GM21737 (cell line): ENCODE data around the gene HTRA2.
A peak's percentile ranks its signal among the peaks of the same experiment; 100 is the strongest.
"Not testable (repeated sequence)": the region's sequence is repeated elsewhere in the genome, so short reads cannot be mapped to it uniquely, and the experiment has no call there.

Source experiments
- ATAC-seq: cut with Tn5 transposase; IDR thresholded peaks from one replicate; pipeline ENCODE4 v1.9.1; 2021; ENCODE audit warnings: mild to moderate bottlenecking, moderate library complexity; ENCODE audit not compliant: unreplicated experiment

Gene HTRA2

GRCh38 chr2:74556831-74557370, 27.2 kb downstream of the HTRA2 start:
- no peak for ATAC-seq

DNA sequence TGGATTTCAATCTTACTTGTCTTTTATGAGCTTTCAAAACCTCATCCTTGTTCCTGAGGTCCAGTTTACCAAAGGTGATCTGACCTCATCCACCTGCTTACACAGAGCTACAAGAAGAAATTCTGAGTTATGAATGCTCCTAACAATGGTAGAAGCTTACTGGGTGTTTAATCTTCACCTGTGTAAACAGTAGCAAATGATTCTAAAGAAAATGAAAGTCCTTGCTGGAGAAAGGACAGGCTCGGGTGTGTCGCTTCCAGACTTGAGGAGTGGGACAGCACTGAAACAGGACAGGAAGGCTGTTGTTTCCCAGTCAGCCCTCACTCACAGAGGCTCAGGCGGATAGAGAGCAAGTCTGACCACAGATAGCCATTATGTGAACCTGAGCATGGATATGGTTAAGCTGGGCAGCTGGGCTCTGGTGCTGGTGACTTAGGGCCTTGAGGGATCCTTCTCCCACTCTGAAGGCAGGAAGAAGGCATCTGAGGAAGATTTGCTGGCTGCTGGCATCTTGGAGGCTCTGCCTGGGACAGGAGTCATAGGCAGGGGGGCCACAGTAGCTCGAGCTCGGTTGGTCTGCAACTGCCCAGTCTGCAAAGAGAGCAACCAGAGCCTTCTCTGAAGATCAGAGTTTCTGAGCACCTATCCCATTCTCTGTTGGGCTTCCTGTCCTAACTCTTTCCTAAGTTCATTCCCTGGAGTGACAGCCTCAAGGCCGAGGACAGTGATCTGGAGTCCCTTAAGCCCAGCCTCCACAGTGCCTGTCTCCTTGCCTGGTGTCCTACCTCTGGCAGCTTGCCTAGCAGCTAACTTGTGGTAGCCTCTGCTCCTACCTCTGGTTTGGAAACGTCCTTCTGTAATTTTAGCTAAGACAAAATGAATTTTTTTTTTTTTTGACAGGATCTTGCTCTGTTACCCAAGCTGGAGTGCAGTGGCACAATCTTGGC, 28.8 kb downstream of the HTRA2 start:
- no peak for ATAC-seq

DNA sequence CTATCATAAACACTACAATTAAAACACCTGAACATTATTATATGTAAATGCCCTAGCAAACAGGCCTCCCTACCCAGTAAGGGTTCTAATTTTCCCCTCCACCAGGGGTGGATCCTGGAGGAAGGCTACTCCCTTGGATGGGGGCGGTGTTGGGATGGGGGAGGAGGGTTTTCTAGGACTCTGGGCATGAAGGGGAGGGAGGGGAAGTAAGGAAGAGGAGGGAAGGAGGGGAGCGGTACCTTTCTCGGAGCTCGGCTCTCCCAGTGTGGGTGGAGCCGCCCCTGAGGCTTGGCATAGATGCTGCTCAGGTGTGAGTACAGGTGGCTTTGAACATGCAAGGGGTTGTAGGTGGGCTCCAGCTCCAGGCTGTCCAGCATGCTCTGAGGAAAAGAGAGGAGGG, 30.2 kb downstream of the HTRA2 start:
- no peak for ATAC-seq

- no peak for ATAC-seq
Observed at GRCh38 chr2:74560591-74560990, 30.9 kb downstream of the HTRA2 start.

DNA sequence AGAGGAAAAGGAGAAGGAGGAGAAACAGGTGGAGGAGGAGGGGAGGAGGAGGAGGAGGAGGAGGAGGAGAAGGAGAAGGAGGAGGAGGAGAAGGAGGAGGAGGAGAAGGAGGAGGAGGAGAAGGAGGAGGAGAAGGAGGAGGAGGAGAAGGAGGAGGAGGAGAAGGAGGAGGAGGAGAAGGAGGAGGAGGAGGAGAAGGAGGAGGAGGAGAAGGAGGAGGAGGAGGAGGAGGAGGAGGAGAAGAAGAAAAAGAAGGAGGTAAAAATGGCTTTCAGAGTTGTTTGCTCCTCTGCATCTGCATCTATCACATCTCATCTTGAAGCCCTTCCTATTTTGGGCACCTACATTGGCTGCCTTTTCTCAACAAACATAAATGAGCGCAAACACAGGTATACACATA, 31.3 kb downstream of the HTRA2 start:
- not testable (repeated sequence) for ATAC-seq

DNA sequence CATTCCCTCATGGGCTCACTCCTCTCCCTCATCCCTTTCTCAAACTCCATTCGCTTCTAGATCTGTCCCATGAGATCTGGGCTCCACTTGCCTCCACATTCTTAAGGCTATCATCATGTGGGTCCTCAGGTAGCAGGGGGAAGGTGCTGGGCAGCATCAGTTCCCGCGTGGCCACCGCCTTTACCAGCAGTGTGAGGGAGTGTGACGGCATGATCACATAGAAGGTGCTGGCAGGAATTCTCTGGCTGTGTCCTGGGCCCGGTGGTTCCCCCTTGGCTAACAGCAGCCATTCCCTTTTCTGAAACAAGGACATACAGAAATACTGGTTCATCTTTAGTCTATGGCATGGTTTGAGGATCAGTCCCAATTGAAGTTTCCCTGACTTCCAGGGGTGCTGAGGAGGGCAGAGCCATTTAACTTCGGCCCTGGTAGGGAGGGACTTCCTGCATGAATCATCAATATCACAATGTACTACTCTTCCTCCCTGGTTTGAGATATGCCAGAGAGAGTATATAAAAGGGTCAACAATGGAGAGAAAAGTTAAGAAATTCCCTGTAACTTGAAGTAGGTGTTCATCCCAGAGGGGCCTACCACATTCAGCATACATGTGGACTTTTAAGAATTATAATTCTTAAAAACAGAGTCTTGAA, 32.5 kb downstream of the HTRA2 start:
- no peak for ATAC-seq

DNA sequence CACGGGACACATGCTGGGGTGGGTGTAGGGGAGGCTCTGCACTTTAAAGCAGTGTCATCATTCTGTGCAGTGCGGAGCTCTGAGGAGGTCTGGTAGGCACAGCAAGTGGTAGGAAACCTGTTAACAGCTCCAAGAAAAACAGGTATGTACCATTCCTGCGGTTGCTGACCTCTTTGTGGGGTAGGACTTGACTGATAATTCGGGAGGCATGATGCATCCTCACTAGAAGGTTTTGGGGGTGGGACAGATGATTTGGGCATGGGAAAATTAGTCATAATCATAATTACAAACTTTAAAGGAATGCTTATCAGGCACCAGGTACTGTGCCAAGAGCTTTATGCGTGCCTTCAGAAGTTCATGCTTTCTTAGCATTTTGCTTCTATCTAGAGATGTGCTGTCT, 34.5 kb downstream of the HTRA2 start:
- ATAC-seq: no peak

- no peak for ATAC-seq
Observed at GRCh38 chr2:74566076-74566753, 36.5 kb downstream of the HTRA2 start.

DNA sequence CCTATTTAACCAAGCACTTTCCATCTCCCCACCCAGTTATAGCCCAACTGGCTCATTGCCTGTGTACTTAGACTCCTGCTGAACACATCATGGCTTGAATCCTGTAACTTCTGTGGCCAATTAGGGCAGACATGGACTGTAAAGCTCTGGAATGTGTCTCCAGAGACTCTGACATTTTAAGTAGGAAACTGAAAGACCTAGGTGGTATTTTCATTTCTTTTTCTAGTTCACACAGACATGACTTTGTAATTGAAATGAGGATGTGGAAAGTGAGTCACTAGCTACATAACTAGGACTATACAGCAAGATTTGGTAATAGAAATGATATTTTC, 37.0 kb downstream of the HTRA2 start:
- ATAC-seq: no peak

DNA sequence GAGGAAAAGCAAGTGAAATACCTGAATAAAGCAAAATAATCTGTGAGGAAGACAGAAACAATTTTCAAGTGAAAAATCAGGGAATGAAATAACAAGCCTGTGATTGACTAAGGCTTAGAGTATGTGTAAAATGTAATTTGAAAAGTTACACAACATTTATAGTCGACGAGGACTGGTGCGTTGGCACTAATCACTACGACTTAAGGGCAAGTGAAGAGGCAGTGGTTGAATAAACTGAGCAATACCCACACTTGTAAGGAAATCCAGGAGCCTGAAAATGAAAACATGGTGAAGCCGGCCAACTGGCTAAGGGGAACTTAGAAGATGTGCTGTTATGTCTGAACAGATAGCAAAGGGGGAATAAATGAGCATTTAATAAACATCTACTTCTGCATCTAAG, 38.1 kb downstream of the HTRA2 start:
- ATAC-seq: no peak

- no peak for ATAC-seq
Observed at GRCh38 chr2:74569686-74570085, 40.0 kb downstream of the HTRA2 start.

GRCh38 chr2:74571058-74571457, 41.3 kb downstream of the HTRA2 start:
- no peak for ATAC-seq

DNA sequence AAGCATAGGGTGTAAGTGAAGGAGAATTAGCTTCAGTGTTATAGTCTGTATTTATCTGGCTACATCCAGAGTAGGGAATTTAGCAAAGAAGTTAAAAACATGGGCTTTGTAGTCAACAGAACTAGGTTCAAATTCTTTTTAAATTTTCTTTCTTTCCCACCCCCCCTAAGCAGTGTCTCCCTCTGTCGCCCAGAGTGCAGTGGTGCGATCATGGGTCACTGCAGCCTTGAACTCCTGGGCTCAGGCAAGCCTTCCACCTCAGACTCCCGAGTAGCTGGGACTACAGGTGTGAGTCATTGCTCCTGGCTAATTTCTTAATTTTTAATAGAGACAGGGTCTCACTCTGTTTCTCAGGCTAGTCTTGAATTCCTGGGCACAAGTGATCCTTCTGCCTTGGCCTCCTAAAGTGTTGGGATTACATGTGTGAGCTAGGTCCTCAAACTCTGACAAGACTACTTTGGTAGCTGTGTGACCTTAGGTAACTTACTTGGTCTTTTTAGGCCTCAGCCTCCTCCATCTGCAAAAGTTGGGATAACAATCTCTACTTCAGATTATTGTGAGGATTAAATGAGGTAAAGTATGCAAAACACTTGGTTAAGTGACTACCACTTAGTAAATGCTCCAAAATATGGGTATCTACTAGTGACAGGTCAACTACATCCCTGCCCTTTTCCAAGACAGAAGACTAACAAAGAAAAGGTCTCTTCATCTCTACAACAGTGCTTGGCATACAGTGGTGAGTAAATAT, 42.6 kb downstream of the HTRA2 start:
- ATAC-seq: no peak

- ATAC-seq: peak; percentile 38
Observed at GRCh38 chr2:74573747-74574562, 44.2 kb downstream of the HTRA2 start.

DNA sequence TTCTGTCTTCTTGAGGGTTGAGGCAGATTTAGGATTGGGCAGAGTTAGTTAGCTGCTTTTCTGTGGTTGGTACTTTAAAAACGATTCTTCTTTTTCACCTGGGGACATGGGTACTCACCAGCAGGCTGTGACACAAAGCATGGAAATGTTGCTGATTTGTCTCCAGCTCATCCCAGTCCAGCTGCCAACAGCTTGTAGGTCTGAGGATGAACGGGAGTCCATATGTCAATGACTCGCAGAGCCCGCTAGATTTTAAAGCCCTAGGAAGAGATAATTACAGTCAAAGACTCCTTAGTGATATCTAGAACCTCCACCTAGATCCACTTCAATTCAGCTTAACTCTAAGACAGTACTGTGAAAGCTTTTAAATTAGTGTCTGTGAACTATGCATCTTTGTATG, 45.6 kb downstream of the HTRA2 start:
- no peak for ATAC-seq

DNA sequence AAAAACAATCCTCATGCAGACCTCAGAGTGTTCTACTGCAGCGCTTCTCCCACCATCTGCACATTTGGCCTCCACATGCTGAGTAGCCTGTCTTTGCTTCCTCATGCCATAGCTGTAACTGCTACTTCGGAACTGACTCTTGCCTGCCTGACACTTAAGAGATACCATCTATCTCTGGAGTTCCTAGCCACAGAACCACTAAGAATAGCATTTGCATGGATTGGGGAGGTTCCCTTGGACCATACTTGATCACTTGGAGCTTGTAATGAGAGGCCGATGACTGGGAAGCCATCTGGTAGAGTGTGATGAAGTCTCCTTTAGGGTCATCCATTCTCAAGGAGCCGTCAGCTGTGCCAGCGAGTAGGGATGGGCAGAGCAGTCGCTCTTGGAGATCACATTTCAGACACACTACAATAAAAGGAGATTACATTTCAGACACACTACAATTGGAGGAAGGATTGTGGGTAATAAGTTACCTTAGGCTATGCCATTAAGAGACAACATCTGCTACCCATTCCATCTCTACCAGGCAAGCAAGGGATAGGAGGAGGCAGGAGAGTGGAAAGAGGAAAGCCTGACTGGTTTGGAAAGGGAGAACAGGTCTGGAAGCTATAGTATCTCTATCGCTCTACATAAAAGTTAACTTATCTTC, 46.6 kb downstream of the HTRA2 start:
- no peak for ATAC-seq

GRCh38 chr2:74576863-74577229, 47.1 kb downstream of the HTRA2 start:
- no peak for ATAC-seq

GRCh38 chr2:74577448-74577847, 47.7 kb downstream of the HTRA2 start:
- ATAC-seq: no peak

- ATAC-seq: no peak
Observed at GRCh38 chr2:74578408-74578807, 48.7 kb downstream of the HTRA2 start.

GRCh38 chr2:74581463-74581862, 51.7 kb downstream of the HTRA2 start:
- no peak for ATAC-seq
